Heart right ventricle (tissue), 16 donors: ENCODE results near the gene FBXW10. TPM values are rescaled to one million over a fixed set of nuclear protein-coding genes. Genes with fewer than 3 reads are reported as not detected.
"Not testable (repeated sequence)": the region's sequence is repeated elsewhere in the genome, so short reads cannot be mapped to it uniquely, and the experiment has no call there.

Experiments used
- ATAC-seq, 8 donors: fragments of 200-7000 bp; cut with Tn5 transposase; one replicate each; pipeline ENCODE4 v1.9.1; 2020; ENCODE audit warnings: mild to moderate bottlenecking in 8 of 8, moderate library complexity in 8 of 8, moderate number of reproducible peaks in 1 of 8
- DNase-seq, 2 donors: peaks; one replicate each; pipeline ENCODE4 v3.0.0-alpha.2; 2020
- H3K27ac ChIP-seq, 10 donors: fragments of 200-600 bp; sonication (generic) in 2 of 10; one replicate each; pipeline versions ENCODE4 v1.5.0 to v1.8.0; 2020 to 2022; ENCODE audit warnings: mild to moderate bottlenecking in 3 of 10
- H3K27me3 ChIP-seq, 7 donors: fragments of 200-600 bp; one replicate each; pipeline ENCODE4 v1.8.0; 2021 to 2022; ENCODE audit warnings: mild to moderate bottlenecking in 2 of 7
- H3K36me3 ChIP-seq, 9 donors: fragments of 200-600 bp; sonication (generic) in 1 of 9; one replicate each; pipeline versions ENCODE4 v1.5.0 to v1.8.0; 2020 to 2022; ENCODE audit warnings: mild to moderate bottlenecking in 2 of 9
- H3K4me1 ChIP-seq, 9 donors: fragments of 200-600 bp; sonication (generic) in 1 of 9; one replicate each; pipeline versions ENCODE4 v1.5.0 to v1.8.0; 2020 to 2022; ENCODE audit warnings: mild to moderate bottlenecking in 4 of 9
- H3K4me3 ChIP-seq, 10 donors: fragments of 200-600 bp; sonication (generic) in 2 of 10; one replicate each; pipeline versions ENCODE4 v1.5.0 to v1.8.0; 2020 to 2022; ENCODE audit warnings: mild to moderate bottlenecking in 7 of 10, moderate library complexity in 2 of 10
- H3K9me3 ChIP-seq, 11 donors: fragments of 200-600 bp in 10 of 11; sonication (generic) in 2 of 11; one replicate each; pipeline versions ENCODE4 v1.5.0 to v1.8.0; 2013 to 2022; ENCODE audit warnings: mild to moderate bottlenecking in 2 of 11, control low read depth in 1 of 11, moderate library complexity in 1 of 11
- WGBS, 2 donors: extraction: QIAGEN DNeasy Blood & Tissue Kit; methylation state at CpG; one replicate each; pipeline ENCODE4 v1.1.7; 2013; ENCODE audit warnings: inconsistent platforms in 1 of 2; 5-methylcytosine and 5-hydroxymethylcytosine counted together
- intact Hi-C, 10 donors: fragments of 100-400 bp; cut with DNase I; formaldehyde crosslinking; loops; one replicate each; pipeline versions ENCODE4 v1.11.1 to v1.14.2; 2022
- polyA plus RNA-seq, 2 donors: library from polyadenylated mRNA; stranded (reverse); fragments of 200-250 nt; gene quantifications; one replicate each; pipeline ENCODE4 v1.2.3, GENCODE V29; 2013
- total RNA-seq, 10 donors: library from RNA; stranded (reverse); fragmentation: NEBNext Ultra II Directional in 3 of 10; extraction: Animal tissue kit (Norgen Biotek cat#: 25700) in 3 of 10; gene quantifications; one replicate each; pipeline versions ENCODE4 v1.2.1 to v1.2.4, GENCODE V29; 2021 to 2023
- TF ChIP-seq, protein P1 (sequence below), 9 donors: fragments of 200-600 bp; sonication (generic) in 2 of 9; IDR thresholded peaks; one replicate each; pipeline versions ENCODE4 v1.5.0 to v1.8.0; 2021 to 2022; ENCODE audit warnings: antibody characterized with exemption in 9 of 9, mild to moderate bottlenecking in 5 of 9, moderate library complexity in 1 of 9
- donor health status: Arrhythmogenic right ventricular cardiomyopathy.
- donor health status: ischemic (EF 13 %, LVEDD 7.1; RV severe dilation, severe dysfunction).
- donor health status: healthy with polysubstance abuse.
- donor health status: DM: no; HTN: yes; CAD: no.
- donor health status: DM: no; HTN: no; CAD: no.
- donor health status: ischemic (EF 25% LVEDD 6.9; RV normal size, moderate dysfunction).
- donor health status: ischemic (EF 25% LVEDD 5.7; RV mildly dilated, moderate dysfunction).
- donor health status: healthy.
- donor health status: DM: yes; HTN: yes; CAD: no.
- donor health status: Ischemic cardiomyopathy.
- donor health status: ischemic (EF 35%, LVEDD 5.7; RV mildly dilated, moderate dysfunction).
- donor health status: nonischemic (EF 11% LVEDD 7.7; RV severe dilation, severe dysfunction).
- donor health status: DM: yes; HTN: yes; CAD: no.
- donor health status: PGD.
- donor health status: ischemic (EF 29% LVEDD 5.4; RV normal size, mild dysfunction).
- donor health status: nonischemic (EF 23%, LVEDD 6.1; RV moderate dilation, normal function).

The FBXW10 gene
- total and polyA plus RNA-seq, 12 donors, result 0.03 to 0.15 (median 0.09) TPM; not detected in 8

DNA sequence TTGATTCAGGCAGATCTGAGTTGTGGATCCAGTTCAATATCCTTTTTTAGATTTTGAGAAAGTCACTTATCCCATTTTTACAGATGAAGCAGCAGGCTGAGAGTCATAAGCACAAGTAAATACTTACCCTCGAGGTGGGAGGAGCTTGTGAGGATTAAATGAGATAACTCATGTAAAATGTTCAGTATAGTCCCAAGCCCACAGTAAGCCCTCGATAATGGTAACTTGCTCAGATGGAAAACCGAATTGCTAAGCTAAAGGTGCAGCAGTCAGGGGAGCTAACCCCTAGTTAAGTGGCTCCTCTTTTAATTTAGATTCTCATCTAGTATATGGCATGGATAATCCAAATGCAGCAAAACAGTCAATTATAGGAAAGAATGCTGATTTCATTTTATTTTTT lies 72.1 kb downstream of the FBXW10 start:
- ATAC-seq, DNase-seq, H3K36me3 ChIP-seq, H3K4me3 ChIP-seq, H3K27ac ChIP-seq, H3K27me3 ChIP-seq, H3K9me3 ChIP-seq, H3K4me1 ChIP-seq, intact Hi-C loops: not testable (repeated sequence)
- WGBS, 2 donors, result 54% methylated on average over 3 of the region's 3 CpGs

DNA sequence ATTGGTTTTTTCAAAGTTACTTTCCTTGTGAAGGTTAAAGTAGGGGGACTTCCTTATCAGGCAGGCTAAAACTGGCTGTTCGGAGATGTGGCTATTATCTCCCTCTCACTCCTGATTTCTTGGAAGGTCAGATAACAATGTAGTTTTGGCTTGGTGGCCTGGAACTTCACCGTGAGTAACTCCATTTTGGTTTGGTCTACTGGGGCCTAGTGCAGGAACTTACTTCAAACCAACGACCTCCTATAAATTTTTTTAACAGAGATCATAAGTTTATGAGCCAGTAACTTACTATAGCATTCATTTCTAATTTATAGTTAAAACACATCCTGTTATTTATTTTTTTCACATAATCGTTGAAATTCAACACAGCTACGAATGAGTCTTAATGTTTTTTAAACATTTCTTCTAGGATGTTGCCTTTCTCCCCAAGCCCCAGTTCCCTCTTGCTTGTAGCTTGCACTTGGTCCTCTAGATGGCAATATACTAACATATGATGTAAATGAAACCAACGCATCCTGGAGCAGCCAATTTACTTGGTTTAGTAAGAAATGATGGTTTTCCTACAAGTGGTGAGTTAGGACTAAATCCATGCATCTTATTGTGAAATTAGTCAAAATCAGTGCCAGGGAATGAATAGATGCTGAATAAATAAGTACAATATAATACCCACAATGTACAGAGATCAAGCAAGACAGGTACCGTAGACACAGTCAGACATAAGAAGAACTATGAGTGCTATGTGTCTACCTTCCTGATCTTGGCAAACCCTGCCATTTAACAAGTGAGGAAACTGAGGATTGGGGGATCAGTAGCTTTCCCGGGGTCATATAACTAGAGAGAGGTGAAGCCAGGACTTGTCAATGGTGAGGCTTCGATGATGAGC lies 72.9 kb downstream of the FBXW10 start:
- intact Hi-C loops, H3K27me3 ChIP-seq, H3K27ac ChIP-seq, H3K4me1 ChIP-seq, H3K4me3 ChIP-seq, H3K36me3 ChIP-seq, H3K9me3 ChIP-seq: not testable (repeated sequence)
- WGBS, 2 donors, result 40 to 48% methylated on average over 8 to 9 of the region's 9 CpGs
- TF ChIP-seq, protein P1, sequence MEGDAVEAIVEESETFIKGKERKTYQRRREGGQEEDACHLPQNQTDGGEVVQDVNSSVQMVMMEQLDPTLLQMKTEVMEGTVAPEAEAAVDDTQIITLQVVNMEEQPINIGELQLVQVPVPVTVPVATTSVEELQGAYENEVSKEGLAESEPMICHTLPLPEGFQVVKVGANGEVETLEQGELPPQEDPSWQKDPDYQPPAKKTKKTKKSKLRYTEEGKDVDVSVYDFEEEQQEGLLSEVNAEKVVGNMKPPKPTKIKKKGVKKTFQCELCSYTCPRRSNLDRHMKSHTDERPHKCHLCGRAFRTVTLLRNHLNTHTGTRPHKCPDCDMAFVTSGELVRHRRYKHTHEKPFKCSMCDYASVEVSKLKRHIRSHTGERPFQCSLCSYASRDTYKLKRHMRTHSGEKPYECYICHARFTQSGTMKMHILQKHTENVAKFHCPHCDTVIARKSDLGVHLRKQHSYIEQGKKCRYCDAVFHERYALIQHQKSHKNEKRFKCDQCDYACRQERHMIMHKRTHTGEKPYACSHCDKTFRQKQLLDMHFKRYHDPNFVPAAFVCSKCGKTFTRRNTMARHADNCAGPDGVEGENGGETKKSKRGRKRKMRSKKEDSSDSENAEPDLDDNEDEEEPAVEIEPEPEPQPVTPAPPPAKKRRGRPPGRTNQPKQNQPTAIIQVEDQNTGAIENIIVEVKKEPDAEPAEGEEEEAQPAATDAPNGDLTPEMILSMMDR (IDR thresholded peaks at IDR 0.05), result peak in 8 of 9 donors; percentile 32 to 78 (median 72)
- peak in 1 of 2 donors; percentile 38 for DNase-seq
- peak in 5 of 8 donors; percentile 55 to 75 (median 72) for ATAC-seq

DNA sequence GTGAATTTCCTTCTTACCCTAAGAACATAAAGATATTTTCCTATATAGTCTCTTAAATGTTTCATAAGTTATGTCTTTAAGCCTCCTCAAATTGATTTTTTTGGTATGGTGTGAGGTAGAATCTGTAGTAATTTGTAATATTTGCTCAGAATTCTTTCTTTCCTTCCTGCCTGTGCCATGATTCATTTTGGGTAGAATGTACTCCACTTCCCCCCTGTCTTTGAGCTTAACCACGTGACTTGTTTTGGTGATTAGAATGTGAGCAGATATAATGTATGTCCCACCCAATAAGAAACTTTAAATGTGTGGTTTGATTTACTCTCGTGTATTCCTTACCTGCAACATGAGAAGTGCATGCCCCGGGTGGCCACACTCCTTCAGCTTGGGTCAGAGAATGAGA lies 77.6 kb downstream of the FBXW10 start:
- H3K9me3 ChIP-seq, ATAC-seq, H3K27me3 ChIP-seq, DNase-seq, H3K27ac ChIP-seq, intact Hi-C loops, H3K4me3 ChIP-seq, H3K36me3 ChIP-seq, H3K4me1 ChIP-seq: not testable (repeated sequence)
- WGBS, 2 donors, result 37 to 73% methylated on average over 1 of the region's 3 CpGs

DNA sequence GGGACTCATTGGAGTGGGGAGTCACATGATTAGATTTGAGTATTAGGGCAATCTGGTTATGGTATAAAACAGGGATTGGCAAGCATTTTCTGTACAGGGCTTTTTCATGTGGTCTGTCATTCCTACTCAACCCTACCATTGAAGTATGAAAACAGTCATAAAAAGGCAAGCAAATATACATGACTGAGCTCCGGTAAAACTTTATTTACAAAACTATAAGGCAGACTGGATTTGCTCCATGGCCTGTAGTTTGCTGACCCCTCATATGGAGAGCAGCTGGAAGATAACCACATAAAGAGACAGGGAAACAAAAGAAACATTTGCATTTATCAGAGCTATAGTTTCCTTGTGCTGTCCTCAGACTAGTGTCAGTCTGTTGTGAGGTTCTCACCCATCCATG lies 83.8 kb downstream of the FBXW10 start:
- H3K4me1 ChIP-seq, DNase-seq, ATAC-seq, H3K4me3 ChIP-seq, H3K36me3 ChIP-seq, intact Hi-C loops, H3K27ac ChIP-seq, H3K9me3 ChIP-seq, H3K27me3 ChIP-seq: not testable (repeated sequence)
- no CpG with 5 or more reads among the region's 1 CpG for WGBS, 2 donors

Other genes starting within 250 kb of the FBXW10 start
- not detected for gene TBC1D28, start 99.7 kb upstream of the FBXW10 start, total RNA-seq
- not detected for gene TBC1D28, start 99.7 kb upstream of the FBXW10 start, polyA plus RNA-seq
- 1 to 10 TPM in 1 of 10 donors, under 1 TPM in 9; 0.28 to 1.1 (median 0.79) TPM for gene FOXO3B, start 61.7 kb upstream of the FBXW10 start, total RNA-seq
- gene FOXO3B, start 61.7 kb upstream of the FBXW10 start, polyA plus RNA-seq, result under 1 TPM; 0.22 to 0.35 TPM
- 10 to 100 TPM; 15.5 to 29.8 (median 21.7) TPM for gene TVP23B, start 37.1 kb downstream of the FBXW10 start, total RNA-seq
- gene TVP23B, start 37.1 kb downstream of the FBXW10 start, polyA plus RNA-seq, result 10 to 100 TPM; 18.4 to 26.2 TPM
- gene PRPSAP2, start 114.1 kb downstream of the FBXW10 start, total RNA-seq, result 10 to 100 TPM; 12.8 to 23.2 (median 16.2) TPM
- gene PRPSAP2, start 114.1 kb downstream of the FBXW10 start, polyA plus RNA-seq, result 10 to 100 TPM; 17.9 to 22.3 TPM
- under 1 TPM in 4 of 10 donors, not detected in 6; 0.09 to 0.19 (median 0.12) TPM for gene SLC5A10, start 208.1 kb downstream of the FBXW10 start, total RNA-seq
- under 1 TPM; 0.06 to 0.07 TPM for gene SLC5A10, start 208.1 kb downstream of the FBXW10 start, polyA plus RNA-seq